GM23338 (cell line): ENCODE data around the gene GRIA3.

Experiments
- CREB1 ChIP-seq: fragments of 250-450 bp; sonication (Bioruptor Pico); IDR thresholded peaks from 2 replicates; pipeline ENCODE4 v1.5.0; 2020; ENCODE audit warnings: low read depth, mild to moderate bottlenecking, moderate library complexity
- EZH2 ChIP-seq: fragments of 200-600 bp; sonication (generic); IDR thresholded peaks from one replicate; pipeline ENCODE4 v1.8.0; 2017; ENCODE audit warnings: antibody characterized with exemption, mild to moderate bottlenecking, low read depth; ENCODE audit not compliant: unreplicated experiment
- EZH2phosphoT487 ChIP-seq: fragments of 200-600 bp; sonication (generic); IDR thresholded peaks from one replicate; pipeline ENCODE4 v1.8.1; 2018; ENCODE audit warnings: antibody characterized with exemption; ENCODE audit not compliant: unreplicated experiment
- JUNB ChIP-seq: IDR thresholded peaks from one replicate; pipeline ENCODE4 v1.6.1; 2016; ENCODE audit warnings: antibody characterized with exemption; ENCODE audit not compliant: unreplicated experiment
- NANOG ChIP-seq: IDR thresholded peaks from 2 replicates; pipeline ENCODE4 v1.6.1; 2016; ENCODE audit warnings: antibody characterized with exemption, borderline replicate concordance
- POLR2AphosphoS5 ChIP-seq: IDR thresholded peaks from 2 replicates; pipeline ENCODE4 v1.6.1; 2016; ENCODE audit warnings: antibody characterized with exemption, low read depth
- REST ChIP-seq: IDR thresholded peaks from one replicate; pipeline ENCODE4 v1.6.1; 2018; ENCODE audit warnings: antibody characterized with exemption; ENCODE audit not compliant: unreplicated experiment
- STAT1 ChIP-seq: IDR thresholded peaks from one replicate; pipeline ENCODE4 v1.6.1; 2016; ENCODE audit warnings: antibody characterized with exemption; ENCODE audit not compliant: unreplicated experiment
- ZNF114 ChIP-seq: fragments of 250-450 bp; sonication (Bioruptor Pico); IDR thresholded peaks from 2 replicates; pipeline ENCODE4 v1.5.0; 2020; ENCODE audit warnings: mild to moderate bottlenecking, moderate library complexity
- ZNF331 ChIP-seq: fragments of 250-450 bp; sonication (Bioruptor Pico); IDR thresholded peaks from 2 replicates; pipeline ENCODE4 v1.5.0; 2020; ENCODE audit warnings: low read depth, mild to moderate bottlenecking, moderate library complexity
- TF ChIP-seq, protein P1 (sequence below), 2 experiments: fragments of 200-600 bp in 1 of 2; sonication (generic) in 1 of 2; conservative IDR thresholded peaks; 2 replicates each; pipeline versions ENCODE4 v1.5.1 to v1.6.1; 2016 to 2017; ENCODE audit warnings: antibody characterized with exemption in 2 of 2, low read depth in 2 of 2, mild to moderate bottlenecking in 2 of 2, moderate library complexity in 1 of 2
- TF ChIP-seq, protein P2 (sequence below): fragments of 250-450 bp; sonication (Bioruptor Pico); IDR thresholded peaks from 2 replicates; pipeline ENCODE4 v1.5.0; 2020; ENCODE audit warnings: mild to moderate bottlenecking, moderate library complexity

DNA sequence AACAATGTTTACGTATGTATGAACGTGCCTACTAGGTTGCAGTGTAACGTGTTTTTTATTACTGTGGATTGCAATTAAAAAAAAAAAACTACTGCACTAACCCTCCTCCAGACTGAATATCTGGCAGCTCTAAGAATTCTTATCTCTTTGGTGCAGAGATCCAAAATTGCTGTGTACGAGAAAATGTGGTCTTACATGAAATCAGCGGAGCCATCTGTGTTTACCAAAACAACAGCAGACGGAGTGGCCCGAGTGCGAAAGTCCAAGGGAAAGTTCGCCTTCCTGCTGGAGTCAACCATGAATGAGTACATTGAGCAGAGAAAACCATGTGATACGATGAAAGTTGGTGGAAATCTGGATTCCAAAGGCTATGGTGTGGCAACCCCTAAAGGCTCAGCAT is 280.6 kb downstream of the GRIA3 start:
- TF ChIP-seq, protein P1, sequence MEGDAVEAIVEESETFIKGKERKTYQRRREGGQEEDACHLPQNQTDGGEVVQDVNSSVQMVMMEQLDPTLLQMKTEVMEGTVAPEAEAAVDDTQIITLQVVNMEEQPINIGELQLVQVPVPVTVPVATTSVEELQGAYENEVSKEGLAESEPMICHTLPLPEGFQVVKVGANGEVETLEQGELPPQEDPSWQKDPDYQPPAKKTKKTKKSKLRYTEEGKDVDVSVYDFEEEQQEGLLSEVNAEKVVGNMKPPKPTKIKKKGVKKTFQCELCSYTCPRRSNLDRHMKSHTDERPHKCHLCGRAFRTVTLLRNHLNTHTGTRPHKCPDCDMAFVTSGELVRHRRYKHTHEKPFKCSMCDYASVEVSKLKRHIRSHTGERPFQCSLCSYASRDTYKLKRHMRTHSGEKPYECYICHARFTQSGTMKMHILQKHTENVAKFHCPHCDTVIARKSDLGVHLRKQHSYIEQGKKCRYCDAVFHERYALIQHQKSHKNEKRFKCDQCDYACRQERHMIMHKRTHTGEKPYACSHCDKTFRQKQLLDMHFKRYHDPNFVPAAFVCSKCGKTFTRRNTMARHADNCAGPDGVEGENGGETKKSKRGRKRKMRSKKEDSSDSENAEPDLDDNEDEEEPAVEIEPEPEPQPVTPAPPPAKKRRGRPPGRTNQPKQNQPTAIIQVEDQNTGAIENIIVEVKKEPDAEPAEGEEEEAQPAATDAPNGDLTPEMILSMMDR (conservative IDR thresholded peaks at IDR 0.05; ENCODE audit: low read depth in 2 of 2), result no peak
- TF ChIP-seq POLR2AphosphoS5 (no peak), EZH2 (no peak), ZNF331 (CRISPR knock-in tag) (no peak), JUNB (no peak), REST (no peak), EZH2phosphoT487 (no peak), ZNF114 (CRISPR knock-in tag) (no peak), CREB1 (CRISPR knock-in tag) (no peak), NANOG (no peak), STAT1 (no peak)
- TF ChIP-seq, protein P2, sequence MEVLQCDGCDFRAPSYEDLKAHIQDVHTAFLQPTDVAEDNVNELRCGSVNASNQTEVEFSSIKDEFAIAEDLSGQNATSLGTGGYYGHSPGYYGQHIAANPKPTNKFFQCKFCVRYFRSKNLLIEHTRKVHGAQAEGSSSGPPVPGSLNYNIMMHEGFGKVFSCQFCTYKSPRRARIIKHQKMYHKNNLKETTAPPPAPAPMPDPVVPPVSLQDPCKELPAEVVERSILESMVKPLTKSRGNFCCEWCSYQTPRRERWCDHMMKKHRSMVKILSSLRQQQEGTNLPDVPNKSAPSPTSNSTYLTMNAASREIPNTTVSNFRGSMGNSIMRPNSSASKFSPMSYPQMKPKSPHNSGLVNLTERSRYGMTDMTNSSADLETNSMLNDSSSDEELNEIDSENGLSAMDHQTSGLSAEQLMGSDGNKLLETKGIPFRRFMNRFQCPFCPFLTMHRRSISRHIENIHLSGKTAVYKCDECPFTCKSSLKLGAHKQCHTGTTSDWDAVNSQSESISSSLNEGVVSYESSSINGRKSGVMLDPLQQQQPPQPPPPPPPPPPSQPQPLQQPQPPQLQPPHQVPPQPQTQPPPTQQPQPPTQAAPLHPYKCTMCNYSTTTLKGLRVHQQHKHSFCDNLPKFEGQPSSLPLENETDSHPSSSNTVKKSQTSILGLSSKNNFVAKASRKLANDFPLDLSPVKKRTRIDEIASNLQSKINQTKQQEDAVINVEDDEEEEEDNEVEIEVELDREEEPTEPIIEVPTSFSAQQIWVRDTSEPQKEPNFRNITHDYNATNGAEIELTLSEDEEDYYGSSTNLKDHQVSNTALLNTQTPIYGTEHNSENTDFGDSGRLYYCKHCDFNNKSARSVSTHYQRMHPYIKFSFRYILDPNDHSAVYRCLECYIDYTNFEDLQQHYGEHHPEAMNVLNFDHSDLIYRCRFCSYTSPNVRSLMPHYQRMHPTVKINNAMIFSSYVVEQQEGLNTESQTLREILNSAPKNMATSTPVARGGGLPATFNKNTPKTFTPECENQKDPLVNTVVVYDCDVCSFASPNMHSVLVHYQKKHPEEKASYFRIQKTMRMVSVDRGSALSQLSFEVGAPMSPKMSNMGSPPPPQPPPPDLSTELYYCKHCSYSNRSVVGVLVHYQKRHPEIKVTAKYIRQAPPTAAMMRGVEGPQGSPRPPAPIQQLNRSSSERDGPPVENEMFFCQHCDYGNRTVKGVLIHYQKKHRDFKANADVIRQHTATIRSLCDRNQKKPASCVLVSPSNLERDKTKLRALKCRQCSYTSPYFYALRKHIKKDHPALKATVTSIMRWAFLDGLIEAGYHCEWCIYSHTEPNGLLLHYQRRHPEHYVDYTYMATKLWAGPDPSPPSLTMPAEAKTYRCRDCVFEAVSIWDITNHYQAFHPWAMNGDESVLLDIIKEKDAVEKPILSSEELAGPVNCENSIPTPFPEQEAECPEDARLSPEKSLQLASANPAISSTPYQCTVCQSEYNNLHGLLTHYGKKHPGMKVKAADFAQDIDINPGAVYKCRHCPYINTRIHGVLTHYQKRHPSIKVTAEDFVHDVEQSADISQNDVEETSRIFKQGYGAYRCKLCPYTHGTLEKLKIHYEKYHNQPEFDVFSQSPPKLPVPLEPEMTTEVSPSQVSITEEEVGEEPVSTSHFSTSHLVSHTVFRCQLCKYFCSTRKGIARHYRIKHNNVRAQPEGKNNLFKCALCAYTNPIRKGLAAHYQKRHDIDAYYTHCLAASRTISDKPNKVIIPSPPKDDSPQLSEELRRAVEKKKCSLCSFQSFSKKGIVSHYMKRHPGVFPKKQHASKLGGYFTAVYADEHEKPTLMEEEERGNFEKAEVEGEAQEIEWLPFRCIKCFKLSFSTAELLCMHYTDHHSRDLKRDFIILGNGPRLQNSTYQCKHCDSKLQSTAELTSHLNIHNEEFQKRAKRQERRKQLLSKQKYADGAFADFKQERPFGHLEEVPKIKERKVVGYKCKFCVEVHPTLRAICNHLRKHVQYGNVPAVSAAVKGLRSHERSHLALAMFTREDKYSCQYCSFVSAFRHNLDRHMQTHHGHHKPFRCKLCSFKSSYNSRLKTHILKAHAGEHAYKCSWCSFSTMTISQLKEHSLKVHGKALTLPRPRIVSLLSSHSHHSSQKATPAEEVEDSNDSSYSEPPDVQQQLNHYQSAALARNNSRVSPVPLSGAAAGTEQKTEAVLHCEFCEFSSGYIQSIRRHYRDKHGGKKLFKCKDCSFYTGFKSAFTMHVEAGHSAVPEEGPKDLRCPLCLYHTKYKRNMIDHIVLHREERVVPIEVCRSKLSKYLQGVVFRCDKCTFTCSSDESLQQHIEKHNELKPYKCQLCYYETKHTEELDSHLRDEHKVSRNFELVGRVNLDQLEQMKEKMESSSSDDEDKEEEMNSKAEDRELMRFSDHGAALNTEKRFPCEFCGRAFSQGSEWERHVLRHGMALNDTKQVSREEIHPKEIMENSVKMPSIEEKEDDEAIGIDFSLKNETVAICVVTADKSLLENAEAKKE (CRISPR knock-in tag), result no peak
